Spinal cord (tissue), 10 donors: Measurements from ENCODE around the gene ANKRD11. TPM values are rescaled to one million over a fixed set of nuclear protein-coding genes. Genes with fewer than 3 reads are reported as not detected.
"Not testable (repeated sequence)": the region's sequence is repeated elsewhere in the genome, so short reads cannot be mapped to it uniquely, and the experiment has no call there.

Experiments used
- DNase-seq, 6 donors: peaks; one replicate each; pipeline versions ENCODE4 v3.0.0 to v3.0.0-alpha.2; 2013 to 2015; ENCODE audit warnings: low spot score in 6 of 6, low read depth in 4 of 6
- H3K27ac ChIP-seq: one replicate; pipeline ENCODE4 v1.5.1; 2013; ENCODE audit warnings: low read depth, low read length, control low read depth
- H3K27me3 ChIP-seq: one replicate; pipeline ENCODE4 v1.6.1; 2013; ENCODE audit warnings: low read length; ENCODE audit not compliant: control insufficient read depth, insufficient read depth
- H3K36me3 ChIP-seq: one replicate; pipeline ENCODE4 v1.6.1; 2013; ENCODE audit warnings: low read length; ENCODE audit not compliant: control insufficient read depth, insufficient read depth
- H3K4me1 ChIP-seq: one replicate; pipeline ENCODE4 v1.6.1; 2013; ENCODE audit warnings: low read length; ENCODE audit not compliant: control insufficient read depth, insufficient read depth
- H3K4me3 ChIP-seq: one replicate; pipeline ENCODE4 v1.5.1; 2013; ENCODE audit warnings: low read depth, low read length, control low read depth
- H3K9me3 ChIP-seq: one replicate; pipeline ENCODE4 v1.6.1; 2013; ENCODE audit warnings: low read length; ENCODE audit not compliant: control insufficient read depth, insufficient read depth
- WGBS: methylation state at CpG from one replicate; pipeline ENCODE4 v1.1.5; 2013; ENCODE audit warnings: missing lambda C conversion rate; ENCODE audit not compliant: insufficient coverage; 5-methylcytosine and 5-hydroxymethylcytosine counted together
- polyA plus RNA-seq, 2 donors: library from polyadenylated mRNA; unstranded; fragments of 120-200 nt; gene quantifications; one replicate each; pipeline ENCODE4 v1.2.1, GENCODE V29; 2013; ENCODE audit not compliant: insufficient read length in 2 of 2
- total RNA-seq, 2 donors: library from RNA; depleted of rRNA in 1 of 2; stranded (reverse); fragments of 120-200 nt in 1 of 2; fragments of >200 nt in 1 of 2; gene quantifications; one replicate each; pipeline versions ENCODE4 v1.2.3 to v1.2.4, GENCODE V29; 2013 to 2014
- donor health status: healthy.

ANKRD11 gene
- total and polyA plus RNA-seq, 4 donors, result 38.2 to 104 (median 73.5) TPM

DNA sequence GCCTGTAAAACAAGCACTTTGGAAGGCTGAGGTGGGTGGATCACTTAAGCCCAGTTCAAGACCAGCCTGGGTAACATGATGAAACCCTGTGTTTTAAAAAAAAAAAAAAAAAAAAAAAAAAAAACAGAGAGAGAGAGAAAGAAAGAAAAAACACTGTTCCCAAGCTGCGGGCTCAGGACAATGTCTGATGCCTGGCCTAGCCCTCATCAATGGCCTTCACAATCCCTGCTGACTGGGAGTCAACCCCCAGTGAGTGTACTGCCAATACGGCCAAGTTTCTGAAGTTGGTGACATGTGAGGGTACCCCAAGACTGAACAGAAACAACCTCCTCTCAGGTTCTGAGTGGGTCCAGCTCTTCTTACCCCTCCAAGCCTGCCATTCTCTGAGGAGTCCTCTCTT is 156.3 kb downstream of the ANKRD11 start:
- Histone ChIP-seq H3K36me3 (peaks cover 5% of the 10 kb centered on the region), H3K9me3 (no peaks in the 10 kb centered on the region), H3K4me3 (no peak overlapping the region), H3K27ac (peak overlapping the region; percentile 78), H3K4me1 (peaks cover 55% of the 10 kb centered on the region), H3K27me3 (no peaks in the 10 kb centered on the region)
- no CpG with 5 or more reads among the region's 2 CpGs for WGBS
- no peak for DNase-seq

- Histone ChIP-seq H3K4me1 (peaks cover 57% of the 10 kb centered on the region), H3K27ac (peak overlapping the region; percentile 78), H3K36me3 (peaks cover 11% of the 10 kb centered on the region)
- 21% methylated on average over 5 of the region's 13 CpGs for WGBS
- not testable (repeated sequence) for H3K27me3 ChIP-seq, H3K9me3 ChIP-seq, H3K4me3 ChIP-seq
- DNase-seq, result peak; percentile 56 to 93 (median 61)
Observed at GRCh38 chr16:89333401-89334001, 156.9 kb downstream of the ANKRD11 start.

GRCh38 chr16:89332902-89333245 is 157.5 kb downstream of the ANKRD11 start:
- 24% methylated on average over 7 of the region's 7 CpGs for WGBS
- Histone ChIP-seq H3K27ac (peak overlapping the region; percentile 1), H3K4me3 (no peak overlapping the region), H3K9me3 (no peaks in the 10 kb centered on the region), H3K27me3 (no peaks in the 10 kb centered on the region), H3K36me3 (peaks cover 12% of the 10 kb centered on the region), H3K4me1 (peaks cover 57% of the 10 kb centered on the region)
- DNase-seq, result no peak

GRCh38 chr16:89332243-89332901 is 158.0 kb downstream of the ANKRD11 start:
- peak overlapping the region; percentile 1 for H3K27ac ChIP-seq
- H3K36me3 ChIP-seq, result peaks cover 12% of the 10 kb centered on the region
- no peak overlapping the region for H3K4me3 ChIP-seq
- H3K4me1 ChIP-seq, result peaks cover 57% of the 10 kb centered on the region
- no peak for DNase-seq
- no peaks in the 10 kb centered on the region for H3K27me3 ChIP-seq
- WGBS, result 58% methylated on average over 13 of the region's 14 CpGs
- H3K9me3 ChIP-seq, result no peaks in the 10 kb centered on the region

DNA sequence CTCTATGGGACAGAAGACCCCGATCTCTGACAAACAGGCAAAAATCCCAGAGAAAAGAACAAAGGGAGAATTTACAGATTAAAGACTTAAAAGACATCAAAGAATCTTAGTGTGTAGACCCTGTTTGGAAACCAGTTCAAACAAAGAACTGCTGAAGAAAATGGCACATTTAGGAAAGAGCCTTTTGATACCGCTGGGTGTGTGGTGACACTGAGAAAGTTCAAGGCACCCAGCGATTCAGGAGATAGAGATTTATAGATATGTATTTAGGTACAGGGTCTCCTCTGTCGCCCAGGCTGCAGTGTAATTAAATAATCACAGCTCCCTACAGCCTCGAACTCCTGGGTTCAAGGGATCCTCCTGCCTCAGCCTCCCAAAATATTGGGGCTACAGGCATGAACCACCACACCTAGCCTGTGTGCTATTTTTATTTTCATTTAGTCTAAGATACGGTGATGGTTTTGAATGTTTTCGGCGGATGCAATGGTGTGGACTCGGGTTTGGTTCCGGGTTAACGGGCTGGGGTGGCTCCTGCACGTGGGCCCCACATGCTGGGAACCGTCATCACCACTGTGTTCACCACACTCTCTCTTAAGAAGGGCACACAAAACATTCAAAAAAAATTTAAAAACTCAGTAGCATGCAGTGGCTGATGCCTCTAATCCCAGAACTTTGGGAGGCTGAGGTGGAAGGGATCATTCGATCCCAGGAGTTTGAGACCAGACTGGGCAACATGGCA is 158.8 kb downstream of the ANKRD11 start:
- 93% methylated on average over 4 of the region's 14 CpGs for WGBS

DNA sequence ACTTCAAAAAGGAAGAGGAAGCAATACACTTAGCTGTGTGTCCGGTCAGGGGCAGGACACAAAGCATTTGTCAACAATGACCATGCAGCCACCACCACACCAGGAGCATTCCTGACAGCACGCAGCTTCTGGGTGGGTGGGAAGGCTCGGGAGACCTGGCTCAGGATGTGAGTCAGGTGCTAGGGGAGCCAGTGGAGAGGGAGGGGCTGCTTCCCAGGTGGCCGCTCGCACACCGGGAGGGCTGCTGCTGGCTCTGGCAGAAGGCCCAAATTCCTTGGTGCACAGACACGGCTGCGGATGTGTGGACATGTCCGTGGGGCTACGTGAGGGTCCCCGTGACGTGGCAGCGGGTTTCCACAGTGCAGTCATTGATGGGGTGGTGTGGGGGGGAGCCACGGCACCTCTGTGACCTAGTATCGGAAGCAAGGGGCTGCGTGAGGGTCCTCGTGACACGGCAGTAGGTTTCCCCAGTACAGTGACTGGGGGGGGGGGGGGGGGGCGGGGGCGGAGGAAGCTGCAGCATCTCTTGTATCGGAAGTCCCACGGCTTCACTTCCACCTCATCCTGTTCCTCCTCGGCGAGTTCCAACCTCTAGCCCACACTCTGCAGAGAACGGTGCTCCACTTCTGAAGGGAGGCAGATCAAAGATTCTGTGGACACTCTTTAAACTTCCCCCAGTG is 160.0 kb downstream of the ANKRD11 start:
- no peak overlapping the region for H3K27ac ChIP-seq
- H3K27me3 ChIP-seq, result no peaks in the 10 kb centered on the region
- H3K36me3 ChIP-seq, result peaks cover 12% of the 10 kb centered on the region
- no peaks in the 10 kb centered on the region for H3K9me3 ChIP-seq
- 53% methylated on average over 10 of the region's 25 CpGs for WGBS
- no peak overlapping the region for H3K4me3 ChIP-seq
- no peak for DNase-seq
- peaks cover 64% of the 10 kb centered on the region for H3K4me1 ChIP-seq

More for the DNA sequence above, 158.8 kb downstream of the ANKRD11 start:
- Histone ChIP-seq H3K4me3 (no peak overlapping the region), H3K4me1 (peaks cover 61% of the 10 kb centered on the region), H3K36me3 (peaks cover 12% of the 10 kb centered on the region), H3K9me3 (no peaks in the 10 kb centered on the region), H3K27ac (no peak overlapping the region), H3K27me3 (no peaks in the 10 kb centered on the region)
- no peak for DNase-seq

GRCh38 chr16:89329830-89330176 is 160.6 kb downstream of the ANKRD11 start:
- WGBS, result 100% methylated on average over 1 of the region's 4 CpGs
- DNase-seq, H3K27me3 ChIP-seq, H3K27ac ChIP-seq, H3K9me3 ChIP-seq, H3K4me3 ChIP-seq: not testable (repeated sequence)
- Histone ChIP-seq H3K36me3 (peaks cover 12% of the 10 kb centered on the region), H3K4me1 (peaks cover 61% of the 10 kb centered on the region)

- H3K4me1 ChIP-seq, result peaks cover 51% of the 10 kb centered on the region
- not testable (repeated sequence) for H3K27me3 ChIP-seq, H3K9me3 ChIP-seq, H3K4me3 ChIP-seq, H3K27ac ChIP-seq, H3K36me3 ChIP-seq, DNase-seq
- WGBS, result 88% methylated on average over 29 of the region's 41 CpGs
Observed at GRCh38 chr16:89328412-89329400, 161.7 kb downstream of the ANKRD11 start.

DNA sequence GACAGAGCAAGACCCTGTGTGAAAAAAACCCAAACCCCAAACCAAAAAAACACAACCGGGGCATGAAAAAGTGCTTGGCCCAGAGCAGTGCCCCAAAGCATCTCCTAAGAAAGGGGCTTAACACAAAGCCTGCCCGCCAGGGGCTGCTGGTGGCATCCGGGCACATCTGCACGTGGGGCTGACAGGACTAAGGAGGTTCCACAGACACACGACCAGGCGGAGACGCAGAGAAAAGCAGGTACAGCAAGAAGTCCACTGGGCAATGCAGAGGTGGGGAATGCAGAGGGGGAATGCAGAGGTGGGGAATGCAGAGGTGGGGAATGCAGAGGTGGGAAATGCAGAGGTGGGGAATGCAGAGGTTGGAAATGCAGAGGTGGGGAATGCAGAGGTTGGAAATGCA is 163.6 kb downstream of the ANKRD11 start:
- H3K4me1 ChIP-seq, result peaks cover 46% of the 10 kb centered on the region
- H3K27me3 ChIP-seq, result no peaks in the 10 kb centered on the region
- H3K9me3 ChIP-seq, result no peaks in the 10 kb centered on the region
- 81% methylated on average over 7 of the region's 7 CpGs for WGBS
- H3K27ac ChIP-seq, result no peak overlapping the region
- DNase-seq, result no peak
- peaks cover 13% of the 10 kb centered on the region for H3K36me3 ChIP-seq
- H3K4me3 ChIP-seq, result no peak overlapping the region
